NCI-H526 treated with DMSO at 0.1 percent for 48 hours (cell line): ENCODE measurements around the gene EGLN1.

Experiments
- DNase-seq: peaks from one replicate; lab custom pipeline; 2025; lab: John Stamatoyannopoulos, UW

Gene EGLN1

DNA sequence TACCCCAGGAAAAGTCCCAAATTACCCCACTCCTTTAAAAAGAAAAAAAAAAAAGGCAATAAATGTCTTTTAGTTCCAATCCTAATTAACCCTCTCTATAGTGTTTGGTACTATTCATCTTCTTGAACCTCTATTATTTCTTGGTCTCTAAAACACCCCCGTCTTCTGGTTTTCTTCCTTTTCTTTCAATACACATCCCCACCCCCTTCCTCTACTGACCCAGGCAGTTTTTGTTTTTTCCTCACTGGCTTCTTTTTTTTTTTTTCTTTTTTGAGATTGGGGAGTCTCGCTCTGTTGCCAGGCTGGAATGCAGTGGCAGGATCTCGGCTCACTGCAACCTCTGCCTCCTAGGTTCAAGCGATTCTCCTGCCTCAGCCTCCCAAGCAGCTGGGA, 26.1 kb downstream of the EGLN1 start:
- DNase-seq, result no peak

DNA sequence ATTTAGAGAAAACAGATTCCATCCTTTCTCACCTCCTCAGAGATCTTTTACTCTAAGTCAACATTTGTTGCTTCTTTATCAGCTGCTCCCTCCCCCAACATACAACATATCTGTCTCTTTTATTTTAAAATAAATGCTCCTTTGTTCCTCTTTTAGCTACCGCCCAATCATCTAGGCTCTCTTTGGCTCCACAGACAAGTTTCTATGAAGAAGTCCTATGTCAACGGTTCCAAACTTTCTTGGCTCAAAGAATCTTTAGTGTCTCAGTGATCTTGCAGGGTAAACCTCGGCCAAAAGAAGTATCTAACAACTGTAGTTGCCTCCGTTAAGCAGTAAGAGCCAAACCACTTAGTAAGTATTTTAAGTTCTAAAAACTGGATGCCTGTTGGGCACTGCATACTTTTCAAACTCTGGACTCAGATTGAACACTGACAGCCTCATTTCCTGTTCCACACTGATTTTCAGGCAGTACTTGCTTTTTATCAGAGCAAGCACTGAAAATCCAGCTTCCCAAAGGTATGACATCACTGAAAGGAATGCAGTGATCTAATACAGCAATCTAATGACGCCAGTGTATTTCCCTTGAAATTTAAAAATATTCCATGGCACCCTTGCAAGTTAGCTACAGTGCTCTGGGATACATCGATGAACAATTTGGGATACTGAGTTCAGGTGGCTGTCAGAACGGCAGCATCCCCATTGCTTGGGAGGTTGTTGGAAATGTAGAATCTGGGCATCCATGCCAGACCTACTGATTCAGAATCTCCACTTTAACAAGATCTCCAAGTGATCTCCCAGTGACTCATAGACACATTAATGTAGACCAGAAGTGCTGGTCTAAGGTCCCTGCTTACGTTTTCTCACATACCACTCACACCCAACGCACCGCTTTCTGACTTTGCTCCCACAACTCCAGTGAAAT, 26.8 kb downstream of the EGLN1 start:
- no peak for DNase-seq

DNA sequence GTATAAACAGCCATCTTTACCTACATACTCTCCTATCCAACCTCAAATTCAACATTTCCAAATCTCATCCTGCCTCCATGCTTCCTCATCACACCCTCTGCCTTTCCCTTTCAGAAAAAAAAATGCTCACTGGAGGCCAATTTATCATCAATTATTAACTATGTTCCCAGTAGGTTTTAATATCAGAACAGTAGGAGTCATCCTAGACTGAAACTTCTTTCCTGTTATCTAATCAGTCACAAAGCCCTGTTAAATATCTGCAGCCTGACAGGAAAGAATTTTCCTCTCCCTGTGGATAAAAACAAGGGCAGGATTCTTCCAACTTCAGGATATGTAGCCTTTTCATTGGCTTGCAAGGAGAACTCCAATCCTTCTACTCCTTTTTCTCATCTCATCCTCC, 28.4 kb downstream of the EGLN1 start:
- DNase-seq, result no peak

DNA sequence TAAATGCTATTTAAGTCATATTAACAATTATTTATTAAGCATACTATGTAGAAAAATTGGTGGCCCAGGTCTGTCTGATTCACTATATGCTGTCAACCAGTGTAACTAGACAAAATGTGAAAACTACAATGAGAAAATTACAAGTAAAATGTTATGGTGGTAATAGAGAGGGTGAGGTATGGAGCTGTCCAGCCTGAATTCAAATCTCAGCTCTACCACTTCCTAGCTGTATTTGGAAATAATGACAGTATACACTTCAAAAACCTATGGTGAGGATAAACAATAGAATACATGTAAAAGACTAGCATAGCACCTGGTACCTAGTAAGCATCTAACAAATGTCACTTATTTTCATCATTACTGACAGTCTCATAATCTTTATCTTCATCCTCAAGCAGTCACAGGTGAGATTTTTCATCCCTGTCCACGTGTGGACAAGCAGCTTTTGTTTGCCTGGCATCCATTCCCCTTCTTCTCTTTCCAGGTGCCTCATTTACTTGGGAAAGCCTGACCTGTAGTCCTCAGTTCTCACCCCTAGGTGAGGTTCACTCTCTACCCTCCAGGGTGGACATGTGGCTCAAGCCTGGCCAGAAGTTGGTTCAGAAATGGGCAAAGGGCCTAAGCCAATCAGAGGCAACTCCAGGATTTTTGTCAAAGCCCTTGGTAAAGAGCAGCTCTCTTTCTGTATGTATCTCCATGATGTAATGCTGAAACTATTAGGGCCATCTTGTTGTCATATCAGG, 29.5 kb downstream of the EGLN1 start:
- DNase-seq, result no peak

DNA sequence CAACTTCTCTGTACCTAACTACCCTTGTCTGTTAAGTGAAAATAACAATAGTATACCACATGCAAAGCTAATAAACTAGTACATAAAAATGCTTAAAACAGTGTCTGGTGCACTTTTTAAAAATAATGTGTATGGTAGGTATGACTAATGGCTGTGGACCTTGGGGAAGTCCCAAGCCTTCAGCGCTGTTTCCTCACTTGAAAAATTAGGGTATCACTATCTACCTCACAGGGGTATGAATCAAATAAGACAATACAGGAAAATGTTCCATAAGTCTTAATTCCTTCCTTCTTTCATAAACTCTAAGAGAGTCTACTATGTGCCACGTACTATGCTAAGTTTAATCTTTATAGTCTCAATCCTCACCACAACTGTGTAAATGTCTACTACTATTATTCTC, 32.0 kb downstream of the EGLN1 start:
- no peak for DNase-seq

DNA sequence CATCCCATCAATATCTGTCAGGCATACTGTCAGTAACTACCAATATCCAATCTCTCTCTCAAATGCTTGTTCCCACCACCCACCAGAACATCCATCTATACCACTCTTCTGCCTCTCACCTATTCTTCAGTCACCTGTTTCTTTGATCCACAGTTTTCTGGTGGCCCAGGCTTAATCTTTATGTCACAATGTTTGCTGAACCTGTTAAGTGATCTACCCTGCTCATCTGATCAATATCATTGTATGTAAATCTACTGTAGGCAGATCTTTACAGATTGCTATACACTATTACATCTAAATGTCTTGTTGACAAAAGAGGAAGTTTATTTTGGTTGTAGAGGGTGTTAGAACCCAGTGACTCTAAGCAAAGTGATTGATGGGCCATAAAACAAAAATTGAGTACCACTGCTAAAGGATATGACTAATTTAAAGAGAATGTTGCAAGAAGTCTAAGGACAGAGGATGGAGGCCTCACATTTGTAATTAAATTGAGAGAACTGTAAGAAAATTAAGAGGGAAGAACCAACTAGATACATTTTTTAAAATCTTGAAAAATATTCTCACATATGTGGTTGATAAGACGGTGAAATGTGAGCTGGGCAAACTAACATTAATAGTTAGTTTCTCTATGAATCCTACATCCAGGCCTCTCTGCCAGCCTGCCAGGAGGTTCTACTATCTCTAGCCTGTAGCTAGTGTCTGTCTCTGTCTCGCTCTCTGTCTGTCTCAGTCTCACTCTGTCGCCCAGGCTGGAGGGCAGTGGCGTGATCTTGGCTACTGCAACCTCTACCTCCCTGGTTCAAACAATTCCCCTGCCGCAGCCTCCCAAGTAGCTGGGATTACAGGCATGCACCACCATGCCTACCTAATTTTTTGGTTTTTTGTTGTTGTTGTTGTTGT, 34.1 kb downstream of the EGLN1 start:
- no peak for DNase-seq

DNA sequence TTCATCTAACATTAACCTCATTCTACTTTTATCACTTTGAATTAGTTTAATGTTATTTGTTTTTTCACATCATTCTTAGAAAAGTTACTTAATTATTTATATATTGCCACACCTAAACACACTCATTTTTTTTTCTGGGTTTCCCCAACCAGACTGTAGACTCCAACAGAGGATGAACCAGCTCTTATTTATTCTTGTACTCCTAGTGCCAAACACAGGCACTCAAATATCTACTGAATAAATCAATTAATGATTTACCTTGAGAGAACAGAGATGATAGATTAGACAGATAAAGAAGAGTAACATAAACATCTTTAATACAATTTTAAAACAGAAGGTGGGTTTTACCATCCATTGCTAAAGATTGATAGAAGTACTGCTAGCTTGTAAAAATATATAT, 35.6 kb downstream of the EGLN1 start:
- no peak for DNase-seq

DNA sequence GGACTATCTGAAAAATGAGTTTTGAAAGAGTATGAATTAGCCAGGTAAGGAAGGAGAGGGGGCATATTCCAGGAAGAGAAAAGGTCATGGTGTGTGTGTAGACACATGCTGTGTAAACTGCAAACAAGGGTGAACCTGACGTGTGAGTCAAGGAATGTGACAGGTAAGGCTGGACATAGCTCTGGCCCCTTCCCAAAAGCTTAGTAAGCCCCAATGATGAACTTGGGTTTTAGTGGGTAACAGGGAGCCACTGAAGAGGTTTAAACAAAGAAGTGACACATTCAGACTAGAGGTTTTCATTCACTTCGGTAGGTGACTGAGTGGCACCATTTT, 36.7 kb downstream of the EGLN1 start:
- no peak for DNase-seq

DNA sequence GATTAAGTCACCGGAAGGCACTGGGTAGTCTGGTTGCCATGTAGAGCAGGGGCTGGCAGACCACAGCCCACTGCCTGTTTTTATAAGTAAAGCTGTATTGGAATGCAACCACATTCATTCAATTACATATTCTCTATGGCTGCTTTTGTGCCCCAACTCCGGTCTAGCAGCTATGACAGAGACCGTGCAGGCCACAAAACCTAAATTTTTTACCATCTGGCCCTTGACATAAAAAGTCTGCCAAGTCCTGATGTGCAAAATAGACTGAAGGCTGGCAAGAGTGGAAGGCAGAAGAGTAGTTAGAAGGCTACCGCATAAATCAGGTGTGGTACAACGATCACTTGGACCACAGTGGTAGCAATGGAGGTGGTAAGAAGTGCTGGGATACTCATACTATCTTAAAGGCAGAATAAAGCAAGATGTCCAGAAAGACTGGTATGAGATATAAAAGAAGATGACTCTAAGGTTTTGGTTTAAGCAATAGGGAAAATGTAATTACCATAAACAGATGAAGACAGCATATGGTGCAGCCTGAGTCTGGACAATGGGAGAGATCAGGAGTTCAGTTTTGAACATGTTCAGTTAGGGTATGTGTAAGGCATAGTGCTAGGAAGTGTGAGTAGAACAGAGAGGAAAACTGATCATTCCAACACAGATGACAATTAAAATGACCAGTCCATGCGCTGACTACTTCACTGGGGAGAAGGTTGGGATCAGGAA, 37.2 kb downstream of the EGLN1 start:
- DNase-seq, result no peak

DNA sequence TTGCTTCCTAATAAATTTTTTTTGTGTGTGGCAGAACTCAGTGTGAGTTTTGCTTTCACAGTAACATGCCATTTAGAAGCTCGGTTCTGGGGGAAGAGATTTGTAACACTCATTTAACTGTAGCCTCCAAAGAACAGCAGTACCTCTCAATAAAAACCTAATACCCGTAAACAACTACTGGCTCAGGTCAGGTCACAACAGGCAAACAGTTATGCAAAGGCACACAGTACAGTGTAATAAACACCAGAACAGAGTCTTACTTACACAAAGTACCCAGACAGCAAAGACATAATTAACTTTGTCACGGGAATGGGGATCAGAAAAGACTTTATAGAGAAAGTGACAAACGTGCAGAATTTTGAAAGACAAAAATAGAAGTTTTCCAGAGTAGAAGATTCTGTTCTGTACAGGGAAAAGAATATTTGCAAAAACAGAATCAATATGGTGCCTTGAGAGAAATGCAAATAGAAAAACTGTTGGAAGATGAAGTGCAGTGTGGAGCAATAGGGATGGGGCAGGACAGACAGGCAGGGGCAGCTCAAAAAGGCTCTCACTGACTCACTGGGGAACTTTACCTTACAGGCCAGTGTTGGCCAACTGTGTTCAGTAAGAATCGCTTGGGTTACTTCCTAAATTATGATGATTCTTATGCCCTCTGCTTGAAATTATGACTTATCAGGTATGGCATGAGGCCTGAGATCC, 38.8 kb downstream of the EGLN1 start:
- no peak for DNase-seq

DNA sequence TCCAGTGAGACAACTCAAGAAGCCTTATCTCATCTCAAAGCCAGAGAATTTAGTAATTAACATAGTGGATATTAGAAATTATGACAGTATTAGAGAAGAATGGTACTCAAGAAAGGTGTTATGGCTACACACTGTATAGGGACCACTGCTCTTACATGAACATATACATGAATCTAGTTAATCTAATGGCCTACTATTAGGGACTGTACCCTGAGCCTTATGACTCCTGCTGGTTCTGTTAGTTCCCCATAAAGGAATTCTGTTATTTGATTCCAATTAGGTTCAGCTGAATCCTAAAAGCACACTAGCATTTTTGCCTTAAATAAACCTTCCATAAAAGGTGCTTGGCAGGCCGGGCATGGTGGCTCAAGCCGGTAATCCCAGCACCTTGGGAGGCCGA, 39.7 kb downstream of the EGLN1 start:
- DNase-seq, result no peak

DNA sequence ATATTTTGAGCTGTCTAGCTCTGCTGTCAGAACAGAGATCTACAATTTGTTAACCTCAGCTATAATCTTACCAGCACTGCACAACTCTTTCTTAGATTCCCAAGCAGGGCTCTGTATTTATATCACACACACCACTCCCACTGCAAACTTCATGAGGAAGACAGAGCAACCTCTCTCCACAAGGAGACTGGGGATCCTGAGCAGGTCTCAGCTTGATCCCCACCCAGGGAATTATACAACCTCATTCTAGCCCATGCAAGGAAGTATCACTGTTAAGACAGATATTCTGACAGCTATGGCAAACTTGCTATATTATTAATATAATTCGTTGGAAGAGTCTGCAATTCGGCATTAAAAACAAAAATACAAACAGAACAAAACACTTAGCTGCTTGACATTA, 40.4 kb downstream of the EGLN1 start:
- no peak for DNase-seq

DNA sequence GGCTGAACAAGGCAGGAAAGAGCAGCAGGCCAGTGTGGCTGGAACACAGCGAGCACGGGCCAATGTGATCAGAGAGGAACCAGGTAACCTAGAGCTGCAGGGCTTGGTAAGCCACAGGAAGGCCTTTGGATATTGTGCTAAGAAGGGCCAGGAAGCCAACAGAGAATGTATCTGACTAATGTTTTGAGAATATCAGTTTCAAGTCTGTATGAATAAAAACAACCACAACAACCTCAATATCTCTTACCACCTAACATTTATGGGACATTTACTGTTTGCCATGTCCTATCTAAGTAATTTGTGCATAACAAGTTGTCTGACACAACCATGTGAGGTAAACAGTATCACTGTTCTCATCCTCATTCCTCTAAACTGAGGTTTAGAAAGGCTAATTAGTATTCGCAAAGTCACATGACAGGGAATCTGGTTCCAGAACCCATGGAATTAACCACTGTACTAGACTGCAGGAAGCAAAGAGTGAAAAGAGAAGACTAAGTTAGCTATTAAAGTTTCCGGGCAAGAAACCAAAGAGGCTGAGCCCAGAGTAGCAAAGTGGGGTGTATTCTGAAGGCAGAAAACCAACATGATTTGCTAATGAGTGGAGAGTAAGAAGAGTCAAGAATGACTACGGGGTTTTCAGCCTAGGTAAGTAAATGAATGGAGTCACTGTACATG, 45.1 kb downstream of the EGLN1 start:
- DNase-seq, result no peak

DNA sequence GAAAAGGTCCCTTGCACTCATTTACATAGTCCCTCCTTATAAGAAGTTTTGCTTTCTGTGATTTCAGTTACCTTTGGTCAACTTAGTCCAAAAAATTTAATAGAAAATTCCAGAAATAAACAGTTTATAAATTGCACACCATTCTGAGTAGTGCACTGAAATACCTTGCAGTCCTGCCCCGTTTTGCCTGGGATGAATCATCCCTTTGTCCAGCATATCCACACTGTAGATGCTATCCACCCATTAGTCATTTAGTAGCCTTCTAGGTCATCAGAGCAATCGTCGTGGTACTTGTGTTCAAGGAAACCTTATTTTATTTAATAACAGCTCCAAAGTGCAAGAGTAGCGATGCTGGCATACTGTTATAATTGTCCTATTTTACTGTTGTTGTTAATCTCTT, 46.0 kb downstream of the EGLN1 start:
- DNase-seq, result no peak

DNA sequence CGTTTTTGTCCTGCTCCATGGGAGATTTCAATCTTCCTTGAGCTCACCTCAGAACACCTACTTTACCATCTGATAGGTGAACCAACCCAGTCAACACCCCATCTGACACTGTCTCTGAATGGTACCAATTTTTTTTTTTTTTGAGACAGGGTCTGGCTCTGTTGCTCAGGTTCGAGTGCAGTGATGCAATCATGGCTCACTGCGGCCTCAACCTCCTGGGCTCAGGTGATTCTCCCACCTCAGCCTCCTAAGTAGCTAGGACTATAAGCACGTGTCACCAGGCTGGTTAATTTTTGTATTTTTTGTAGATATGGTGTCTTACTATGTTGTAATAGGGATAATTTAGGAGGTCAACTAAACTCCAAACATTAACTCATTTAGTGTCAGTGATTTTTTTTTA, 47.7 kb downstream of the EGLN1 start:
- no peak for DNase-seq

DNA sequence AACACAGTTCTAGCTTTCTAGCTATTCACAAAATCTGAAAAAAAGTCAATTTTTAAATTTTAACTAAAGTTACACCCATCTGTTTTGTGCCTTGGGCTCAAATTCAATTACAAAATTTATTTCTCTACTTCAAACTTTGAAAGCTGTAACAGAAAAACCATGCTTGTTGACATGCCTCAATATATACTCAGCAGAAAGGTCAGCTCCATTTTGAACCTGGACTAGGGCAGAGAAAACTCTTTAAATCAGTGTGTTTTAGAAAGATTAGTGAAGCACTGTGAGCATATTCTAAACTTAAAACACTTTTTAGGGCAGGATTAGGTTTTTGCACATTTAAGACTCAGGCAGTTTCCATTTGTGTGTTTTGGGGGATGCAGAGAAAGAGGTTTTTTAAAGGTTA, 49.6 kb downstream of the EGLN1 start:
- DNase-seq, result no peak

DNA sequence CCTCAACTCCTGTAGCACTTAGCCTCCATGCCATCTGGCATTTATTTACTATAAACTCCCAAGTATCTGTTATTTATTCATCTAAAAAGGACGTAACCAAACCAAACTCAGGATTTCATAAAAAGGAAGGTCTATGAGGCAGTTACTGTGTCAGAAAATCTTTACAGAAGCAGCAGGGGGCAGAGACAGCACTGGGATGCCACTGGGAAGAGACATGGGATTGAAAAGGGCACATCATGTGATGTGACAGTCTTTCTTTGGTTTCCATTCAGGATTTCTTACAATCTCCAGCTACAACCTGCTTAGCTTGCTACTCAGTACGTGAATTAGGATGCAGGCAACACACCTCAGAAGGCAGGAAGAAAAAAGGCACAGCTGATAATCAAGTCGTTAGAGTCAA, 52.8 kb downstream of the EGLN1 start:
- no peak for DNase-seq

DNA sequence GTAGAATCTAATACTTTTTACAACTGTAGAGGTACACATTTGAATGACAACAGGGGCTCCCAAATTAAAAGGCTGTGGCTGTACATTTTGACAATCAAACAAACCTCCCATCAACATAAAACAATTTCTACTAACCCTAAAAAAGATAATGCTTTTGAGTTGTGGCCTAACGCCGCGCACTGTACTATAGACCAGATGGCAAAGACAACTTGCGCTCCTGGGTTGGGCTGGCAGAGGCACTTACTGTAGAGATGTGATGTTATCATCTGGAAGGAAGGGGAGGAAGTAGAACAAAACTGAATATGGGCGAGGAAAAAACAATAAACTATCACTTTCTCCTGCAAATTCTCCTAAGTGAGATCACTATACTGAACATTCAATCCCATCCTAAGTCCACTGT, 57.9 kb downstream of the EGLN1 start:
- no peak for DNase-seq

DNA sequence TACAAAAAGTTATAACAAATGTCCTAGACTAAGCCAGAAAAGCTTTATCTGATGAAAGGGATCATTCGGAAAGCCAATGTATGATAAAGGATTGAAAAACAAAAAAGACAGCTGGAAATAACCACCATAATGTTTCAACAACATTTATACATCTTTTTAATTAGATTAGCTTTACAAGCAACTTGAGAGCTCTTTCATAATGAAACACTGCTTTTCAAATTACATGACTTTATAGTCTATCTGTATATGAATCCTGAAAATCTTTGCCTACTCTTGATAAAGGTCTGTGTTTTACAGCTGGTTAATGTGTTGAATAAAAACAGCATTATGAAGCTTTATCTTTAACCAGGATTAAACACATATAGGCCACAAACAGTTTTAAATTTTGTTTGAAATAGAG, 58.5 kb downstream of the EGLN1 start:
- no peak for DNase-seq

DNA sequence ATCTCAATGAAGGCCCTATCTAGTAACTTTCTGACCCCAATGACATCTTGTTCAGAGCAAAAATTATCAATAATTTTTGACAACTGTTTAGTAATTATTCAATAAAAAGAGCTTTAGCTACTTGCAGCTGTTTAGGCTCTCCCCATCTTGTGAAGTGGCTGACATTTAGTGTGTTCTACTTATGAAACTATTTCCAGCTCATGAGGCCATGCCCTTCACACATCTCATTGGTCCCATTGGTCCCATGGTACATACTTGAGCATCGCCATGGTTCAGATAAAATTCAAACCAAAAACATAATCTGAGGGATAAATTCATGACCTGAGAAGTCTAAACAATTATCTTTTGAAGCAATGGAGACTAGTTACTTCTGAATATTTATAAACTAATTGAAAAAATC, 59.8 kb downstream of the EGLN1 start:
- DNase-seq, result no peak

DNA sequence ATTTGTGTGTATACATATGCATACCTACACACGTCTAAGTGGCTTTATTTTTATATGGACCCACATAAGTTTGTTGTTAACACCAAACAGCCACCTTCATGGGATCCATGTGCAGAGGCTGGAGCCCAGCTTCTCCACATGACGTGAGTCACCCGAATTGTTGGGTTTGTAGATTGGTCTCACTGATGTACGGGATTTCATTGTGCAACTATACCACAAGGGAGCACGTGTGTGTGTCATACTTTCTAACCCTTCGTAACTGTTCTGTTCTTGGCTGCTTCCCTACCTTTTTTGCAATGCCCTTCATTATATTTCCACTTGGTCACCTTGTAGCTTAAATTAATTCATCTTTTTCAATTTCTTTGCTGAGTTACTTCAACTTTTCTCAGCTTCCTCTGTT, 63.0 kb downstream of the EGLN1 start:
- DNase-seq, result no peak
